Endothelial cell of umbilical vein (primary cell): ENCODE measurements around the gene RHOV. TPM values are rescaled to one million over a fixed set of nuclear protein-coding genes. Genes with fewer than 3 reads are reported as not detected.

Source experiments
- BruUV-seq: library from RNA; stranded (reverse); fragments of 400-500 nt; replicated peaks from 2 replicates; lab custom pipeline; 2021; lab: Mats Ljungman, UMichigan
- CTCF ChIA-PET: fragments of 300-600, 350-600 bp; sonication (Branson Sonifier 250); formaldehyde crosslinking; loops from one replicate; lab custom pipeline; 2021; ENCODE audit warnings: antibody characterized with exemption, inconsistent platforms; lab: Charles Lee
- POLR2A ChIA-PET: fragments of 300-600, 350-600 bp; sonication (Branson Sonifier 250); formaldehyde crosslinking; loops from one replicate; lab custom pipeline; 2021; ENCODE audit warnings: antibody characterized with exemption, inconsistent platforms; lab: Charles Lee
- DNase-seq: peaks from one replicate; pipeline ENCODE4 v3.0.0-alpha.2; 2011; ENCODE audit warnings: low read depth, low spot score
- FAIRE-seq: peaks from 2 replicates; lab custom pipeline; 2011; peaks lifted over from hg19 to GRCh38; lab: Jason Lieb, UNC
- H2AFZ ChIP-seq: 2 replicates; pipeline ENCODE4 v1.6.0; 2012; ENCODE audit warnings: low read depth, low read length, control low read depth, inconsistent platforms
- H3K27ac ChIP-seq: 2 replicates; pipeline ENCODE4 v1.5.1; 2011; ENCODE audit warnings: low read depth, mild to moderate bottlenecking, control low read depth, low read length, moderate library complexity; ENCODE audit not compliant: insufficient read depth
- H3K27me3 ChIP-seq, 2 experiments: 2 replicates each; pipeline versions ENCODE4 v1.6.0 to v1.6.1; 2011; ENCODE audit warnings: low read length in 2 of 2, mixed read lengths in 1 of 2; ENCODE audit not compliant: control insufficient read depth in 2 of 2, insufficient read depth in 2 of 2
- H3K36me3 ChIP-seq, 2 experiments: 2 replicates in 1 of 2; 3 replicates in 1 of 2; pipeline ENCODE4 v1.5.1; 2011; ENCODE audit warnings: low read length in 2 of 2, mild to moderate bottlenecking in 1 of 2, moderate library complexity in 1 of 2; ENCODE audit not compliant: control insufficient read depth in 2 of 2, insufficient read depth in 2 of 2; ENCODE audit errors: extremely low read depth in 1 of 2
- H3K4me1 ChIP-seq: 3 replicates; pipeline ENCODE4 v1.5.1; 2011; ENCODE audit warnings: mild to moderate bottlenecking, low read length; ENCODE audit not compliant: control insufficient read depth, insufficient read depth; ENCODE audit errors: extremely low read depth
- H3K4me2 ChIP-seq: 2 replicates; pipeline ENCODE4 v1.6.1; 2011; ENCODE audit warnings: low read length, control low read depth, mixed read lengths; ENCODE audit not compliant: insufficient read depth
- H3K4me3 ChIP-seq, 3 experiments: fragments of 200-600 bp in 1 of 3; sonication (generic), shearing (Covaris generic) in 1 of 3; replicated peaks in 1 of 3; 2 replicates each; pipeline ENCODE4 v1.5.1; 2011 to 2016; ENCODE audit warnings: control low read depth in 3 of 3, low read length in 3 of 3, mild to moderate bottlenecking in 2 of 3, inconsistent platforms in 1 of 3, low read depth in 1 of 3, moderate library complexity in 1 of 3; ENCODE audit not compliant: insufficient read depth in 1 of 3
- H3K79me2 ChIP-seq: 2 replicates; pipeline ENCODE4 v1.6.0; 2012; ENCODE audit warnings: low read length, inconsistent platforms; ENCODE audit not compliant: control insufficient read depth, insufficient read depth
- H3K9ac ChIP-seq: replicated peaks from 2 replicates; pipeline ENCODE3; 2011; ENCODE audit warnings: low read length, control low read depth; ENCODE audit not compliant: insufficient read depth; ENCODE audit errors: extremely low read depth
- H3K9me1 ChIP-seq: replicated peaks from 3 replicates; pipeline ENCODE4 v1.6.0; 2011; ENCODE audit warnings: mild to moderate bottlenecking, low read length; ENCODE audit not compliant: control insufficient read depth, insufficient read depth; ENCODE audit errors: extremely low read depth
- H3K9me3 ChIP-seq: replicated peaks from 2 replicates; pipeline ENCODE4 v1.5.1; 2012; ENCODE audit warnings: low read length, inconsistent platforms; ENCODE audit not compliant: control insufficient read depth, insufficient read depth
- H4K20me1 ChIP-seq: replicated peaks from 2 replicates; pipeline ENCODE3; 2011; ENCODE audit warnings: mild to moderate bottlenecking, low read length; ENCODE audit not compliant: control insufficient read depth, insufficient read depth; ENCODE audit errors: extremely low read depth
- EZH2 ChIP-seq: IDR thresholded peaks from 2 replicates; pipeline ENCODE4 v1.6.1; 2012; ENCODE audit warnings: borderline replicate concordance, low read depth, mild to moderate bottlenecking, moderate library complexity, low read length, inconsistent platforms; ENCODE audit not compliant: severe bottlenecking
- FOS ChIP-seq: IDR thresholded peaks from 2 replicates; pipeline ENCODE4 v1.6.1; 2011; ENCODE audit warnings: mild to moderate bottlenecking, low read length, moderate library complexity, borderline replicate concordance; ENCODE audit not compliant: insufficient read depth
- GATA2 ChIP-seq: IDR thresholded peaks from 2 replicates; pipeline ENCODE4 v1.7.0; 2011; ENCODE audit warnings: low read depth, mild to moderate bottlenecking, moderate library complexity, mixed read lengths, low read length; ENCODE audit not compliant: insufficient read length, insufficient read depth
- JUN ChIP-seq: IDR thresholded peaks from 2 replicates; pipeline ENCODE4 v1.6.1; 2011; ENCODE audit warnings: borderline replicate concordance, low read depth; ENCODE audit not compliant: insufficient read length, insufficient read depth
- MYC ChIP-seq: IDR thresholded peaks from one replicate; pipeline ENCODE4 v1.6.1; 2011; ENCODE audit warnings: mild to moderate bottlenecking, low read depth, low read length
- POLR2A ChIP-seq: IDR thresholded peaks from 2 replicates; pipeline ENCODE4 v1.6.1; 2012; ENCODE audit warnings: low read depth, mild to moderate bottlenecking, control low read depth, low read length
- POLR2AphosphoS5 ChIP-seq: IDR thresholded peaks from 2 replicates; pipeline ENCODE4 v1.6.1; 2012; ENCODE audit warnings: low read depth, mild to moderate bottlenecking, control low read depth, low read length, moderate library complexity; ENCODE audit not compliant: insufficient read depth
- dilution Hi-C: fragments of 300-500 bp; cut with MboI; formaldehyde crosslinking; loops from one replicate; pipeline ENCODE4 v1.15.0; 2019; ENCODE audit warnings: low sequenced_read_pairs; ENCODE audit not compliant: extremely low pct_ligation_motif_present
- intact Hi-C: fragments of 100-400 bp; cut with micrococcal nuclease; formaldehyde crosslinking; loops from one replicate; pipeline ENCODE4 v1.10.0; 2022
- polyA plus RNA-seq, 4 experiments: library from polyadenylated mRNA; depleted of rRNA in 3 of 4; stranded (reverse) in 3 of 4; unstranded in 1 of 4; fragments of >200 nt; gene quantifications; 2 replicates each; pipeline versions ENCODE4 v1.2.1 to v1.2.3, GENCODE V29; 2011 to 2012; ENCODE audit warnings: missing spikeins in 1 of 4
- total RNA-seq: library from RNA; stranded (reverse); gene quantifications from 2 replicates; pipeline ENCODE4 v1.2.3, GENCODE V29; 2021
- TF ChIP-seq, protein P1 (sequence below): IDR thresholded peaks from 2 replicates; pipeline ENCODE4 v1.6.1; 2011; ENCODE audit not compliant: insufficient read depth, insufficient read length
- TF ChIP-seq, protein P2 (sequence below), 2 donors: IDR thresholded peaks; 1 replicate in 1 of 2; 2 replicates in 1 of 2; pipeline ENCODE4 v1.5.1; 2011; ENCODE audit warnings: low read length in 2 of 2, mild to moderate bottlenecking in 2 of 2, moderate library complexity in 2 of 2, control low read depth in 1 of 2, inconsistent platforms in 1 of 2, low read depth in 1 of 2; ENCODE audit not compliant: insufficient read depth in 1 of 2; ENCODE audit errors: extremely low read depth in 1 of 2

RHOV gene
- total and polyA plus RNA-seq, 2 donors (not counting 3 experiments of a cell fraction or from before 2014, with no cell fraction given) = 0.15 to 0.20 TPM

DNA sequence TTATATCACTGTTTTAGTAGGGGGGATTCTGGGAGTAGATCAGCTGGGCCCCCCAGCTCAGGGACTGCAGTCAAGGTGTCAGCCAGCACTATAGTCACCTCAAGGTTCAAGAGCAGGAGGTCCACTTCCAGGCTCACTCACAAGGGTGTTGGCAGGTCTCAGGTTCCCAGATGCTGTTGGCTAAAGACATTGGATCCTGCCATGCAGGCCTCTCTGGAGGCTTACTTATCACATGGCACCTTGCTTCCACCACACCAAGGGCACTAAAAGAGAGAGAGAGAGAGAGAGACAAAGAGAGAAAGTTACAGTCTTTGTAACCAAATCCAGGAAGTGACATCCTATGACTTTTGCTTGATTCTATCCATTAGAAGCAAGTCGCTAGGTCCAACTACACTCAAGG, 38.0 kb downstream of the RHOV start:
- H3K27ac ChIP-seq = no peak overlapping the region
- POLR2A ChIA-PET = no interaction called here
- DNase-seq (no peak), FAIRE-seq (no peak)
- no peaks in the 10 kb centered on the region for H3K79me2 ChIP-seq
- H3K27me3 ChIP-seq = no peaks in the 10 kb centered on the region
- H4K20me1 ChIP-seq = no peaks in the 10 kb centered on the region
- TF ChIP-seq EZH2 = no peak
- no peak for TF ChIP-seq POLR2AphosphoS5
- TF ChIP-seq, protein P1, sequence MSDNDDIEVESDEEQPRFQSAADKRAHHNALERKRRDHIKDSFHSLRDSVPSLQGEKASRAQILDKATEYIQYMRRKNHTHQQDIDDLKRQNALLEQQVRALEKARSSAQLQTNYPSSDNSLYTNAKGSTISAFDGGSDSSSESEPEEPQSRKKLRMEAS = no peak
- no peak for TF ChIP-seq JUN
- TF ChIP-seq GATA2 = no peak
- TF ChIP-seq POLR2A = no peak
- TF ChIP-seq, protein P2, sequence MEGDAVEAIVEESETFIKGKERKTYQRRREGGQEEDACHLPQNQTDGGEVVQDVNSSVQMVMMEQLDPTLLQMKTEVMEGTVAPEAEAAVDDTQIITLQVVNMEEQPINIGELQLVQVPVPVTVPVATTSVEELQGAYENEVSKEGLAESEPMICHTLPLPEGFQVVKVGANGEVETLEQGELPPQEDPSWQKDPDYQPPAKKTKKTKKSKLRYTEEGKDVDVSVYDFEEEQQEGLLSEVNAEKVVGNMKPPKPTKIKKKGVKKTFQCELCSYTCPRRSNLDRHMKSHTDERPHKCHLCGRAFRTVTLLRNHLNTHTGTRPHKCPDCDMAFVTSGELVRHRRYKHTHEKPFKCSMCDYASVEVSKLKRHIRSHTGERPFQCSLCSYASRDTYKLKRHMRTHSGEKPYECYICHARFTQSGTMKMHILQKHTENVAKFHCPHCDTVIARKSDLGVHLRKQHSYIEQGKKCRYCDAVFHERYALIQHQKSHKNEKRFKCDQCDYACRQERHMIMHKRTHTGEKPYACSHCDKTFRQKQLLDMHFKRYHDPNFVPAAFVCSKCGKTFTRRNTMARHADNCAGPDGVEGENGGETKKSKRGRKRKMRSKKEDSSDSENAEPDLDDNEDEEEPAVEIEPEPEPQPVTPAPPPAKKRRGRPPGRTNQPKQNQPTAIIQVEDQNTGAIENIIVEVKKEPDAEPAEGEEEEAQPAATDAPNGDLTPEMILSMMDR (IDR thresholded peaks at IDR 0.05; ENCODE audit: extremely low read depth in 1 of 2, insufficient read depth in 1 of 2, low read depth in 1 of 2, low read length in 2 of 2) = no peak
- TF ChIP-seq MYC = no peak
- TF ChIP-seq FOS = no peak
- H3K9me1 ChIP-seq = no peaks in the 10 kb centered on the region
- no peaks in the 10 kb centered on the region for H3K4me1 ChIP-seq
- H3K4me2 ChIP-seq = no peak overlapping the region
- dilution Hi-C loops = no loop called here
- BruUV-seq = no TSS peak
- CTCF ChIA-PET = interaction anchor here (1.0 kb wide), 1 partner anchor 23 kb away, joined by 3 read pairs; no protein-coding TSS in a partner anchor
- no peak overlapping the region for H3K4me3 ChIP-seq
- intact Hi-C loops = no loop called here
- H2AFZ ChIP-seq = no peak overlapping the region
- H3K9ac ChIP-seq = no peak overlapping the region
- no peaks in the 10 kb centered on the region for H3K36me3 ChIP-seq
- no peaks in the 10 kb centered on the region for H3K9me3 ChIP-seq
